NCI-H510A treated with DMSO at 0.1 percent for 48 hours (cell line): ENCODE data around the gene GPR26.
A peak's percentile ranks its signal among the peaks of the same experiment; 100 is the strongest.

Experiments used
- DNase-seq: peaks from one replicate; lab custom pipeline; 2025; lab: John Stamatoyannopoulos, UW

GPR26 gene

GRCh38 chr10:123666318-123667236, at the start of gene GPR26:
Gene GPR26 (plus strand): TSS chr10:123666355. CDS start chr10:123666408, 53 bp downstream.
- no peak for DNase-seq

GRCh38 chr10:123618224-123618623, 47.9 kb upstream of the GPR26 start:
- no peak for DNase-seq

- no peak for DNase-seq
Observed at GRCh38 chr10:123619067-123619855, 46.9 kb upstream of the GPR26 start.

- DNase-seq: no peak
Observed at GRCh38 chr10:123620621-123621020, 45.5 kb upstream of the GPR26 start.

GRCh38 chr10:123621492-123621891, 44.7 kb upstream of the GPR26 start:
- DNase-seq: peak; percentile 48

GRCh38 chr10:123621916-123622315, 44.2 kb upstream of the GPR26 start:
- DNase-seq: no peak

- DNase-seq: no peak
Observed at GRCh38 chr10:123622381-123622780, 43.8 kb upstream of the GPR26 start.

GRCh38 chr10:123624086-123624485, 42.1 kb upstream of the GPR26 start:
- DNase-seq: no peak

- DNase-seq: no peak
Observed at GRCh38 chr10:123633106-123633505, 33.0 kb upstream of the GPR26 start.

- no peak for DNase-seq
Observed at GRCh38 chr10:123633636-123634035, 32.5 kb upstream of the GPR26 start.

GRCh38 chr10:123634221-123634620, 31.9 kb upstream of the GPR26 start:
- no peak for DNase-seq

GRCh38 chr10:123635131-123635530, 31.0 kb upstream of the GPR26 start:
- no peak for DNase-seq

GRCh38 chr10:123635745-123636144, 30.4 kb upstream of the GPR26 start:
- no peak for DNase-seq

- DNase-seq: no peak
Observed at GRCh38 chr10:123636598-123637325, 29.4 kb upstream of the GPR26 start.

- DNase-seq: no peak
Observed at GRCh38 chr10:123637326-123637880, 28.8 kb upstream of the GPR26 start.

GRCh38 chr10:123639131-123639530, 27.0 kb upstream of the GPR26 start:
- DNase-seq: no peak

GRCh38 chr10:123640016-123640535, 26.1 kb upstream of the GPR26 start:
- no peak for DNase-seq

- DNase-seq: peak; percentile 32
Observed at GRCh38 chr10:123642293-123642692, 23.9 kb upstream of the GPR26 start.

- DNase-seq: peak; percentile 32
Observed at GRCh38 chr10:123642697-123643096, 23.5 kb upstream of the GPR26 start.

GRCh38 chr10:123643315-123643714, 22.8 kb upstream of the GPR26 start:
- DNase-seq: no peak

- DNase-seq: no peak
Observed at GRCh38 chr10:123645016-123645415, 21.1 kb upstream of the GPR26 start.

GRCh38 chr10:123645615-123646014, 20.5 kb upstream of the GPR26 start:
- no peak for DNase-seq
